Esophagus muscularis mucosa (tissue), 4 donors: ENCODE data around the gene WWOX.

Experiments
- CTCF ChIP-seq, 3 experiments: fragments of 200-600 bp in 2 of 3; fragments of 450-650 bp in 1 of 3; sonication (generic) in 2 of 3; IDR thresholded peaks; one replicate each; pipeline ENCODE4 v1.5.1; 2017 to 2019; ENCODE audit warnings: antibody characterized with exemption in 3 of 3, mild to moderate bottlenecking in 2 of 3, moderate library complexity in 1 of 3
- EP300 ChIP-seq: sonication (generic); formaldehyde crosslinking; IDR thresholded peaks from one replicate; pipeline ENCODE4 v1.6.1; 2017; ENCODE audit warnings: antibody characterized with exemption
- POLR2A ChIP-seq: fragments of 450-650 bp; IDR thresholded peaks from one replicate; pipeline ENCODE4 v1.6.1; 2017; ENCODE audit warnings: antibody characterized with exemption, moderate library complexity, mild to moderate bottlenecking, low read depth
- POLR2AphosphoS5 ChIP-seq, 2 donors: sonication (generic); formaldehyde crosslinking; IDR thresholded peaks; one replicate each; pipeline ENCODE4 v1.6.1; 2017; ENCODE audit warnings: antibody characterized with exemption in 2 of 2

- TF ChIP-seq POLR2A (no peak), CTCF (IDR thresholded peaks at IDR 0.05) (no peak), EP300 (no peak), POLR2AphosphoS5 (IDR thresholded peaks at IDR 0.05) (no peak)
Measured at GRCh38 chr16:78097548-78097947, 1.9 kb upstream of the WWOX start.
